CD4-positive, alpha-beta T cell treated with Interferon alpha-2 for 1 hour (primary cell): ENCODE measurements around the gene PLEKHG5.
A peak's percentile ranks its signal among the peaks of the same experiment; 100 is the strongest.

Experiments
- DNase-seq, 2 donors: peaks; one replicate each; pipeline ENCODE4 v3.0.0-alpha.2; 2020 to 2022

The PLEKHG5 gene

GRCh38 chr1:6424619-6425593, 66.6 kb downstream of the PLEKHG5 start, which contains the start of gene ESPN:
ESPN (plus strand) TSS chr1:6424776; CDS start chr1:6424956, 180 bp downstream.
- DNase-seq: no peak

- no peak for DNase-seq
These were observed 67.4 kb downstream of the PLEKHG5 start for GRCh38 chr1:6424000-6424565.

GRCh38 chr1:6423321-6423999, 68.0 kb downstream of the PLEKHG5 start:
- DNase-seq: peak; percentile 61 to 77

- no peak for DNase-seq
These were observed 70.2 kb downstream of the PLEKHG5 start for GRCh38 chr1:6421266-6421665.

- DNase-seq: no peak
These were observed 70.9 kb downstream of the PLEKHG5 start for GRCh38 chr1:6420454-6421042.

GRCh38 chr1:6419804-6420453, 71.5 kb downstream of the PLEKHG5 start, which contains the start of gene HES2:
HES2 (minus strand) TSS chr1:6419919; CDS start chr1:6419820, 99 bp downstream.
- no peak for DNase-seq

GRCh38 chr1:6419397-6419803, 72.1 kb downstream of the PLEKHG5 start:
- DNase-seq: no peak

- no peak for DNase-seq
These were observed 72.6 kb downstream of the PLEKHG5 start for GRCh38 chr1:6418668-6419396.

- no peak for DNase-seq
These were observed 73.4 kb downstream of the PLEKHG5 start for GRCh38 chr1:6417961-6418667.
